NOMO-1 treated with dmso at 0.1 percent for 144 hours (cell line): ENCODE data around the gene DHRS7C.

Experiments used
- DNase-seq: peaks from one replicate; lab custom pipeline; 2025; ENCODE audit not compliant: unreplicated experiment; lab: John Stamatoyannopoulos, UW

DHRS7C gene

GRCh38 chr17:9767432-9767991, 23.9 kb downstream of the DHRS7C start:
- DNase-seq: no peak

- no peak for DNase-seq
Observed at GRCh38 chr17:9766970-9767369, 24.4 kb downstream of the DHRS7C start.

DNA sequence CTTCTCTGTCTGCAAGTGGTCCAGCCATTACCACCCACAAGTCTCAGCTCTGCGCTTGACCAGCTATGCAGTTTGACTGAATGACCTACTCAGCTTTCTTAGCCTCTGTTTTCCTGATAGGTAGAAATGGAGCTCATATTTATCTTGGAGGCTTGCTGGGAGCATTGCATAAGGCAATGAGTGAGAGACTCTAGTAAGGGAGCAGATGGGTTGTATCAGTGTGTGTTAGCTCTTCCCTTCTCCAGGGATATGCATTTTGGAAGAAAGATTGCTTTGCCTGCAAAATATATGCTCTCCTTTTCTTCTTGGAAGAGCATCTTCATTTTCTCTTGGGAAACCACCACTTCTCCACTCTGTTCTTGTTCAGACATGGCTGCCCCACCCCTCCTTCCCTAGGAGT, 26.1 kb downstream of the DHRS7C start:
- DNase-seq: no peak

GRCh38 chr17:9763643-9764042, 27.7 kb downstream of the DHRS7C start:
- DNase-seq: no peak

- DNase-seq: no peak
Observed at GRCh38 chr17:9760266-9760665, 31.1 kb downstream of the DHRS7C start.

GRCh38 chr17:9755083-9755482, 36.3 kb downstream of the DHRS7C start:
- no peak for DNase-seq

GRCh38 chr17:9750524-9750923, 40.9 kb downstream of the DHRS7C start:
- DNase-seq: no peak

DNA sequence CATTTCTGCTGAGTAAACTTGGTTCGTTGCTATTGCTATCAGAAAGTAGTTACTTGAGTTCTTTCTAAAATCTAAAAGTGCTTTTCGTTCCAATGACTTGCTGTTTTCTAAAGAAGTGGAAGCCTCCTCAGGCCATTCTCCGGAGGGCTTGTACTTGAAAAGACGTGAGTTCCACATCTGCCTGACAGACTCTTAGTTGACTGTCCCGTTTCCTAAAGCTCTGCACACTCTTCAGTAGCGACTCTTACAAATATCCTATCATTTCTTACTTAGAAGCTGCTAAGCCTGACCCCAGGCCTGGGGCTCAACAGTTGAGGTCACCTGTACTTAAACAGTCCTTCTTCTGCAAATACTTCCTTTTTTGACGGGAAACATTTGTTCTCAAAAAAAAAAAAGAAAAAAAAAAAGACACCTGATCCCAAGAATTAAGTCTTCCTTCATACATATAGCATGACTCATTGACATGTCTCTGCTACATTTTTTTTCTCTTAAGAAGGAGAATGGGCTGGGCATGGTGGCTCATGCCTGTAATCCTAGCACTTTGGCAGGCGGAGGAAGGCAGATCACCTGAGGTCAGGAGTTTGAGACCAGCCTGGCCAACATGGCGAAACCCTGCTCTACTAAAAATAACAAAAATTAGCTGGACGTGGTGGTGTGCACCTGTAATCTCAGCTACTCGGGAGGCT, 61.5 kb downstream of the DHRS7C start:
- no peak for DNase-seq

DNA sequence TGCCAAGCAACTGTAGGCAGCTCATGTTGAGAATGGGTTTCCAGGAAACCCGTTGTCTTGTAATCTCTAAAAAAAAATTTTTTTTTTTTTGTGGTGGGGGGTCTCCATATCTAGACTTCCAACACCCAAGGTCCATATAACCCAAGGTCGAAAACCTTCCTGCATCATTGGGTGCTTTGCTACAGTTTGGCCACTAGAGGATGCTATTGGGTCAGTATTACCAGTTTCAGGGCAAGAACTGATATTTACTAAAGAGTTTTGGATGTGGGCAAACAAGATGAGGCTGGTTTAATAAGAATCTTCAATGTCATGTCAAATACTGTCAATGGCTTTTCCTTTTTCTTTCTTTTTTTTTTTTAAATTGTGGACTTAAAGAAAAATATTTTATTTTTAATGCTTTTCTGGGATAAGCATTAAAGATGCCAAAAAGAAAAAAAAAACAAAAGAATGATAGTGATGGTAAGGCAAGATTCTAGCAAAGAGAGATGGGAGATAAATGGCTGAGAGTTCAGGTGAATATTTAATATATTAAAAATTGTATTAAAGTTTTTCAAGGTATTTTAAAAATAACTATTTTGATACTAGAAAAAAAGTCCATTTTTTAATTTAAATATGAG, 62.2 kb downstream of the DHRS7C start:
- DNase-seq: no peak

DNA sequence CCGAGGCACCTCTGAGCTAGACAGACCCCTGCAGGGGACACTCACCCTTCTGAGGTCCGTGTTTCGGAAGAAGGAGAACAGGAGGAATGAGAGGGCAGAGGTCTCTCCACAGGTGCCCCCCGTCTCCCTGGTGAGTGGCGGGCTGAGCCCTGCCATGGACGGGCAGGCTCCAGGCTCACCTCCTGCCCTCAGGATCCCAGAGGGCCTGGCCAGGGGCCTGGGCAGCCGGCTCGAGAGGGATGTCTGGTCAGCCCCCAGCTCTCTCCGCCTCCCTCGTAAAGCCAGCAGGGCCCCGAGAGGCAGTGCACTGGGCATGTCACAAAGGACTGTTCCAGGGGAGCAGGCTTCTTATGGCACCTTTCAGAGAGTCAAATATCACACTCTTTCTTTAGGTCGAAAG, 62.8 kb downstream of the DHRS7C start:
- no peak for DNase-seq

DNA sequence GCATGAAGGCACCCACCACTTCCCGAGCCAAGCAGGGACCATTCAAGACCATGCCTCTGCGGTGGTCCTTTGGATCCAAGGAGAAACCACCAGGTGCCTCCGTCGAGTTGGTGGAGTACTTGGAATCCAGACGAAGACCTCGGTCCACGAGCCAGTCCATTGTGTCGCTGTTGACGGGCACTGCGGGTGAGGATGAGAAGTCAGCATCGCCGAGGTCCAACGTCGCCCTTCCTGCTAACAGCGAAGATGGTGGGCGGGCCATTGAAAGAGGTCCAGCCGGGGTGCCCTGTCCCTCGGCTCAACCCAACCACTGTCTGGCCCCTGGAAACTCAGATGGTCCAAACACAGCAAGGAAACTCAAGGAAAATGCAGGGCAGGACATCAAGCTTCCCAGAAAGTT, 63.4 kb downstream of the DHRS7C start:
- DNase-seq: no peak

DNA sequence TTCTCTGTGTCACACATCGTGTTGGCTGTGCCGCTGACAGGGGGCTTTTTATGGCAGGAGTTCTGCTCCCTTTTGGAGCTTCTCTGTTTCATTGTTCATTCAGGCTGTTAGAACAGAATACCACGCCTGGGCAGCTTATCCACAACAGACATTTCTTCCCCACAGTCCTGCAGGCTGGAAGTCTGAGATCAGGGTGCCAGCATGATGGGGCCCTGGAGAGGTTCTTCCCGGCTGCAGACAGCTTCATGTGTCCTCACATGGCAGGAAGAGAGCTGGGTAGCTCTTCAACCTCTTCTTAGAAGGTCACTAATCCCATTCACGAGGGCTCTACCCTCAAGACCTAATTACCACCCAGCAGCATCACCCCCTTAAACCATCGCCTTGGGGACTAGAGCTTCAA, 65.1 kb downstream of the DHRS7C start:
- no peak for DNase-seq

- DNase-seq: no peak
Observed at GRCh38 chr17:9725575-9725974, 65.8 kb downstream of the DHRS7C start.
